Transverse colon (tissue), 4 donors: ENCODE results near the gene HABP2. TPM values are rescaled to one million over a fixed set of nuclear protein-coding genes. Genes with fewer than 3 reads are reported as not detected.

ENCODE experiments used
- DNase-seq: peaks from one replicate; pipeline ENCODE4 v3.0.0-alpha.2; 2019
- H3K27ac ChIP-seq, 4 donors: fragments of 200-600 bp; sonication (generic); 2 replicates each; pipeline ENCODE4 v1.5.1; 2016 to 2018; ENCODE audit warnings: inconsistent platforms in 4 of 4
- H3K27me3 ChIP-seq: fragments of 200-600 bp; sonication (generic); 2 replicates; pipeline ENCODE4 v1.5.1; 2017; ENCODE audit warnings: inconsistent platforms
- H3K36me3 ChIP-seq, 4 donors: fragments of 200-600 bp; sonication (generic); 2 replicates each; pipeline ENCODE4 v1.5.1; 2017 to 2019; ENCODE audit warnings: inconsistent platforms in 4 of 4
- H3K4me1 ChIP-seq, 4 donors: fragments of 200-600 bp; sonication (generic); 2 replicates each; pipeline ENCODE4 v1.5.1; 2017 to 2020; ENCODE audit warnings: inconsistent platforms in 4 of 4
- H3K4me3 ChIP-seq, 4 donors: fragments of 200-600 bp; sonication (generic); 1 replicate in 1 of 4; 2 replicates in 3 of 4; pipeline versions ENCODE4 v1.5.1 to v1.6.1; 2017 to 2019; ENCODE audit warnings: inconsistent platforms in 4 of 4
- H3K9me3 ChIP-seq, 2 donors: fragments of 200-600 bp; sonication (generic); 2 replicates each; pipeline ENCODE4 v1.5.1; 2017 to 2019; ENCODE audit warnings: inconsistent platforms in 2 of 2
- EP300 ChIP-seq: sonication (generic); formaldehyde crosslinking; IDR thresholded peaks from one replicate; pipeline ENCODE4 v1.6.1; 2017; ENCODE audit warnings: antibody characterized with exemption, low read depth
- POLR2A ChIP-seq: fragments of 450-650 bp; IDR thresholded peaks from one replicate; pipeline ENCODE4 v1.6.1; 2016; ENCODE audit warnings: antibody characterized with exemption, mild to moderate bottlenecking, moderate library complexity
- POLR2AphosphoS5 ChIP-seq, 3 donors: sonication (generic); formaldehyde crosslinking; IDR thresholded peaks; one replicate each; pipeline ENCODE4 v1.6.1; 2016; ENCODE audit warnings: antibody characterized with exemption in 3 of 3
- WGBS, 2 donors: methylation state at CpG; one replicate each; pipeline ENCODE4 v1.1.5; 2018; ENCODE audit warnings: low coverage in 1 of 2; 5-methylcytosine and 5-hydroxymethylcytosine counted together
- in situ Hi-C, 4 donors: fragments of 200-750 bp; cut with MboI; loops; one replicate each; pipeline versions ENCODE4 v1.15.0 to v1.15.1; 2017; ENCODE audit warnings: low sequenced_read_pairs in 3 of 4, low pct_ligation_motif_present in 1 of 4, low pct_unique_long_range_greater_than_20kb in 1 of 4
- intact Hi-C: fragments of 100-400 bp; cut with DNase I; formaldehyde crosslinking; loops from one replicate; pipeline ENCODE4 v1.15.1; 2023; ENCODE audit warnings: low total_unique reads
- total RNA-seq, 4 donors: library from RNA; depleted of rRNA; stranded (reverse); fragments of >200 nt; gene quantifications; one replicate each; pipeline ENCODE4 v1.1.0, GENCODE V29; 2016
- TF ChIP-seq, protein P1 (sequence below), 5 experiments: fragments of 200-600 bp in 3 of 5; fragments of 450-650 bp in 2 of 5; sonication (generic) in 3 of 5; IDR thresholded peaks; 1 replicate in 2 of 5; 2 replicates in 3 of 5; pipeline ENCODE4 v1.5.1; 2016 to 2017; ENCODE audit warnings: antibody characterized with exemption in 5 of 5, inconsistent platforms in 3 of 5, mild to moderate bottlenecking in 2 of 5, moderate library complexity in 1 of 5

Gene HABP2
- total RNA-seq, 4 donors from 2014 or later: not detected

DNA sequence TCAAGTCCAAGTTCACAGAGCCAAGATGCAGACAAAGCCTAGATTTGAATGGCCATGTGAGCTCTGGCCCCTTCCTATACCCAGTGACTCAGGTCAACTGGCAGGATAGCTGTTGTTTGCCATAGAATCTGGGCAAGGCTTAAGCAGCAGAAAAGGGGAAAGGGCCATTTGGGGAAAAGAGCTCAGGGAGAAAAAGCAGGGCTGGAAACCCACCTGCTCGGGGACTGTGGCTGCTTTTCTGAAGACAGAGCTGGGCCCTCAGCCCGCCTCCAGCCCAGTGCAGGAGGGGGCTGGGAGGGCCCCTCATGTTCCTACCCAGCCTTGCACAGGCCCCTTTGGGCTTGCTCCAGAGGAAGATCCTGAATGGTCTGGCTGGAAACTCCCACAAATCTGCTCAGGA, 32.6 kb upstream of the HABP2 start:
- DNase-seq: no peak
- 95% methylated on average over 2 of the region's 2 CpGs; no CpG with 5 or more reads in 1 of the 2 donors for WGBS, 2 donors
- Histone ChIP-seq H3K4me3 (no peak overlapping the region), H3K36me3 (no peaks in the 10 kb centered on the region), H3K9me3 (no peaks in the 10 kb centered on the region), H3K27me3 (no peaks in the 10 kb centered on the region), H3K27ac (no peak overlapping the region), H3K4me1 (no peaks in the 10 kb centered on the region)
- in situ Hi-C loops: no loop called here
- TF ChIP-seq, protein P1, sequence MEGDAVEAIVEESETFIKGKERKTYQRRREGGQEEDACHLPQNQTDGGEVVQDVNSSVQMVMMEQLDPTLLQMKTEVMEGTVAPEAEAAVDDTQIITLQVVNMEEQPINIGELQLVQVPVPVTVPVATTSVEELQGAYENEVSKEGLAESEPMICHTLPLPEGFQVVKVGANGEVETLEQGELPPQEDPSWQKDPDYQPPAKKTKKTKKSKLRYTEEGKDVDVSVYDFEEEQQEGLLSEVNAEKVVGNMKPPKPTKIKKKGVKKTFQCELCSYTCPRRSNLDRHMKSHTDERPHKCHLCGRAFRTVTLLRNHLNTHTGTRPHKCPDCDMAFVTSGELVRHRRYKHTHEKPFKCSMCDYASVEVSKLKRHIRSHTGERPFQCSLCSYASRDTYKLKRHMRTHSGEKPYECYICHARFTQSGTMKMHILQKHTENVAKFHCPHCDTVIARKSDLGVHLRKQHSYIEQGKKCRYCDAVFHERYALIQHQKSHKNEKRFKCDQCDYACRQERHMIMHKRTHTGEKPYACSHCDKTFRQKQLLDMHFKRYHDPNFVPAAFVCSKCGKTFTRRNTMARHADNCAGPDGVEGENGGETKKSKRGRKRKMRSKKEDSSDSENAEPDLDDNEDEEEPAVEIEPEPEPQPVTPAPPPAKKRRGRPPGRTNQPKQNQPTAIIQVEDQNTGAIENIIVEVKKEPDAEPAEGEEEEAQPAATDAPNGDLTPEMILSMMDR (IDR thresholded peaks at IDR 0.05): no peak
- no peak for TF ChIP-seq EP300
- TF ChIP-seq POLR2A: no peak
- TF ChIP-seq POLR2AphosphoS5 (IDR thresholded peaks at IDR 0.05): no peak
- intact Hi-C loops: no loop called here

DNA sequence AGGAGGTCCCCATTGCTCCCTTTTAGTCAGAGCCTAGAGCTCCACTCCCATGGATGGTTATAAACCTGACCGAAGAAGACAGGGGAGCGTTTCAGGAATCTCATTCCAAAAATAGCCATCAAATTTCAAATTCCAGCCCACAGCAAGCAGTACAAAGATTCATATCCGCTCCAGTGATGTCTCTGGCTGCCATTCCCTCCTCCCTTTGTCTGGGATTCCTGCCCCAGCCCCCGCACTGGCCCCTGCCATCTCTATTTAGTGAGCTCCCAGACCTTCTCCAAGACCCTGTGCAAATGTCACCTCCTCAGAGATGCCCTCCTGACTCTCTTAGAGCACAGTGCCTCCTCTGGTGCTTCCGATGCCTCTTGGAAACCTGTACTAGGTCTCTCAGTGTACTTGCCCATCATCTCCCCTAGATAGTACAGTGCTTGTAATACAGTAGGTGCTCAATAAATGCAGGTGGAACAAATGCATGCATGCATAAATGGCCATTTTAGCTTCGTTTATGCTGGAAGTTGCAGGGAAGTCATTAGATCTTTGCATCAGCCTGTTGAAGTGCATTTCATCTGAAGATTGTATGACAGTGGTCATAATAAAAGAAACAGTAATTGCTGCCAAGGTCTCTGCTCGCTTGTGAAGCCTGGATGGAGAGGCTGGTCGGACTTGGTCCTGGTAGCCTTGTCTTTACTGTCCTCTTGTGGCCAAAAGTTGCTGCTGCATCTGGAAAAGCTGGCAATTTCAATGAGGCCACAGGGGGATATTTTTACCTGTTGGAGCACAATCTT, 32.0 kb upstream of the HABP2 start:
- Histone ChIP-seq H3K4me3 (no peak overlapping the region), H3K4me1 (no peaks in the 10 kb centered on the region), H3K27me3 (no peaks in the 10 kb centered on the region), H3K36me3 (no peaks in the 10 kb centered on the region), H3K9me3 (no peaks in the 10 kb centered on the region), H3K27ac (no peak overlapping the region)
- in situ Hi-C loops (no loop called here), intact Hi-C loops (no loop called here)
- TF ChIP-seq EP300 (no peak), POLR2AphosphoS5 (IDR thresholded peaks at IDR 0.05) (no peak), POLR2A (no peak)
- TF ChIP-seq, protein P1 (IDR thresholded peaks at IDR 0.05): peak; percentile 93 to 98 (median 97)
- DNase-seq: peak; percentile 63
- WGBS, 2 donors: 50% methylated on average over 8 of the region's 8 CpGs; no CpG with 5 or more reads in 1 of the 2 donors

DNA sequence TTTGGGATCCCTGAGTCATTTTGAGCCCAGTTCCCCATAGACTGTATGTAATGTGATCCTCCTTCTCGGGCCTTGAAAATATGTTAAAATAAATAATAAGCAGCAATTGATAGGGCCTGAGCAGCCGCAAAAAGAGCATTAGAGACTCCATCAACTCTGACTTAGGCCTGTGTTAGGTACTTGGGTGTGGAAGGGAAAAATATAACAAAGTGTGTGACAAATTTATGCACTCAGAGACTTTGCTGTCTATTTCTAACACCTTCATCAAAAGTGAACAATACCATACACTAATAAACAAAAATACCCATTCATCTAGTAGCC, 31.4 kb upstream of the HABP2 start:
- DNase-seq: no peak
- H3K27ac ChIP-seq: no peak overlapping the region
- in situ Hi-C loops (no loop called here), intact Hi-C loops (no loop called here)
- H3K4me1 ChIP-seq: no peaks in the 10 kb centered on the region
- H3K36me3 ChIP-seq: no peaks in the 10 kb centered on the region
- no peak for TF ChIP-seq EP300
- TF ChIP-seq, protein P1 (IDR thresholded peaks at IDR 0.05): no peak
- no peak for TF ChIP-seq POLR2A
- TF ChIP-seq POLR2AphosphoS5 (IDR thresholded peaks at IDR 0.05): no peak
- H3K4me3 ChIP-seq: no peak overlapping the region
- H3K27me3 ChIP-seq: no peaks in the 10 kb centered on the region
- H3K9me3 ChIP-seq: no peaks in the 10 kb centered on the region
- 17 to 58% methylated on average over 1 to 2 of the region's 2 CpGs for WGBS, 2 donors

DNA sequence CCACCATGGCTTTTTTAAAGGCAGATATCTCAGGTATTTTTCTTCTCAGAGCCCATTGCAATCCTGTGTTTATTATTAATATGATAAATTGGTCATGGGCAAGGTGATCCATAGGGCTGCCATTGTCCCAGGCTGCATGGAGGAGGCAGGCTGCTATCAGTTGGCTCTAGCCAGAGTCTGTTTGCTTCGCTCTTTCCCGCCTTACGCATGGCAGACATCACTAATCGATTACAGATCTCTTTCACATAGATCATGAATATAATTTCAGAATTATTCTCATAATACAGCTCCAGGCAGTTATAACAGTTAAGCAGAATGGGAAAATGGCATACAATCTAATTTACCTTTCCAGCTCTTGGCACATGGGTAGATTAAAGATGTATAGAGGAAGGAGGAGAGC, 30.4 kb upstream of the HABP2 start:
- 95 to 100% methylated on average over 1 to 4 of the region's 4 CpGs for WGBS, 2 donors
- Histone ChIP-seq H3K27me3 (no peaks in the 10 kb centered on the region), H3K4me1 (no peaks in the 10 kb centered on the region), H3K4me3 (no peak overlapping the region), H3K36me3 (no peaks in the 10 kb centered on the region), H3K27ac (no peak overlapping the region), H3K9me3 (no peaks in the 10 kb centered on the region)
- intact Hi-C loops: no loop called here
- DNase-seq: no peak
- in situ Hi-C loops: no loop called here
- TF ChIP-seq EP300: no peak
- TF ChIP-seq POLR2A: no peak
- TF ChIP-seq, protein P1 (IDR thresholded peaks at IDR 0.05): no peak
- no peak for TF ChIP-seq POLR2AphosphoS5 (IDR thresholded peaks at IDR 0.05)
